H1 (cell line): ENCODE results near the gene SLC8B1. TPM values are rescaled to one million over a fixed set of nuclear protein-coding genes. Genes with fewer than 3 reads are reported as not detected.

Source experiments
- CTCF ChIA-PET: fragments of 300-600 bp; sonication (Branson Sonifier 250); formaldehyde crosslinking; loops from one replicate; lab custom pipeline; 2021; ENCODE audit not compliant: partially characterized antibody; lab: Charles Lee
- POLR2A ChIA-PET: fragments of 300-600 bp; sonication (Branson Sonifier 250); formaldehyde crosslinking; loops from one replicate; lab custom pipeline; 2021; ENCODE audit warnings: inconsistent platforms; ENCODE audit not compliant: partially characterized antibody; lab: Charles Lee
- DNase-seq, 2 experiments: peaks; one replicate each; pipeline versions ENCODE4 v3.0.0 to v3.0.0-alpha.2; 2010 to 2022; ENCODE audit warnings: low spot score in 2 of 2, low read depth in 1 of 2, mixed read lengths in 1 of 2
- FAIRE-seq: peaks from 2 replicates; lab custom pipeline; 2011; peaks lifted over from hg19 to GRCh38; lab: Jason Lieb, UNC
- H2AFZ ChIP-seq: 2 replicates; pipeline ENCODE4 v1.8.1; 2012; ENCODE audit warnings: low read length, inconsistent platforms
- H2AK5ac ChIP-seq: 2 replicates; pipeline ENCODE4 v1.6.1; 2013; ENCODE audit warnings: low read depth, low read length
- H2BK120ac ChIP-seq: replicated peaks from 2 replicates; pipeline ENCODE3; 2013; ENCODE audit warnings: low read depth, low read length, inconsistent platforms
- H2BK12ac ChIP-seq: 2 replicates; pipeline ENCODE4 v1.6.1; 2013; ENCODE audit warnings: low read depth, low read length
- H2BK15ac ChIP-seq: 2 replicates; pipeline ENCODE4 v1.6.1; 2013; ENCODE audit warnings: low read length
- H2BK20ac ChIP-seq: 2 replicates; pipeline ENCODE4 v1.6.1; 2013; ENCODE audit warnings: low read length
- H2BK5ac ChIP-seq: 2 replicates; pipeline ENCODE4 v1.6.1; 2013; ENCODE audit warnings: low read depth, low read length
- H3K14ac ChIP-seq: 2 replicates; pipeline ENCODE4 v1.6.1; 2013; ENCODE audit warnings: inconsistent platforms; ENCODE audit not compliant: insufficient read length
- H3K18ac ChIP-seq: 2 replicates; pipeline ENCODE4 v1.6.1; 2013; ENCODE audit warnings: low read length; ENCODE audit errors: extremely low read depth
- H3K23ac ChIP-seq: 2 replicates; pipeline ENCODE4 v1.6.1; 2013; ENCODE audit warnings: inconsistent platforms; ENCODE audit not compliant: insufficient read length
- H3K23me2 ChIP-seq: 2 replicates; pipeline ENCODE4 v1.6.1; 2013; ENCODE audit warnings: low read depth, low read length
- H3K27ac ChIP-seq: 2 replicates; pipeline ENCODE4 v1.6.1; 2011; ENCODE audit warnings: low read depth, low read length, inconsistent platforms
- H3K27me3 ChIP-seq, 4 experiments: replicated peaks in 1 of 4; 1 replicate in 1 of 4; 2 replicates in 3 of 4; pipeline versions ENCODE4 v1.6.1 to v1.8.1; 2011 to 2013; ENCODE audit warnings: low read length in 3 of 4, mild to moderate bottlenecking in 3 of 4, inconsistent platforms in 2 of 4, mixed read lengths in 2 of 4, moderate library complexity in 1 of 4; ENCODE audit not compliant: control insufficient read depth in 3 of 4, insufficient read depth in 3 of 4; ENCODE audit errors: extremely low read depth in 1 of 4
- H3K36me3 ChIP-seq, 4 experiments: 2 replicates each; pipeline versions ENCODE4 v1.6.1 to v1.8.1; 2011 to 2013; ENCODE audit warnings: mild to moderate bottlenecking in 4 of 4, low read length in 3 of 4, moderate library complexity in 2 of 4, control low read depth in 1 of 4, inconsistent platforms in 1 of 4; ENCODE audit not compliant: insufficient read depth in 4 of 4, control insufficient read depth in 2 of 4
- H3K4ac ChIP-seq: replicated peaks from 2 replicates; pipeline ENCODE3; 2013; ENCODE audit warnings: low read length, low read depth, mixed read lengths, inconsistent platforms; ENCODE audit not compliant: insufficient read length
- H3K4me1 ChIP-seq, 4 experiments: replicated peaks in 1 of 4; 1 replicate in 1 of 4; 2 replicates in 3 of 4; pipeline versions ENCODE4 v1.6.1 to v1.8.1; 2011 to 2013; ENCODE audit warnings: low read length in 3 of 4, inconsistent platforms in 2 of 4, mixed read lengths in 1 of 4; ENCODE audit not compliant: insufficient read depth in 4 of 4, control insufficient read depth in 3 of 4
- H3K4me2 ChIP-seq, 2 experiments: 2 replicates each; pipeline versions ENCODE4 v1.6.1 to v1.8.1; 2011 to 2013; ENCODE audit warnings: low read depth in 2 of 2, low read length in 2 of 2, control low read depth in 1 of 2, inconsistent platforms in 1 of 2, mild to moderate bottlenecking in 1 of 2; ENCODE audit not compliant: insufficient read depth in 1 of 2
- H3K4me3 ChIP-seq, 4 experiments: fragments of 200-600, 300-600 bp in 1 of 4; sonication (generic), shearing (Covaris generic), sonication (Bioruptor Twin) in 1 of 4; 2 replicates each; pipeline versions ENCODE4 v1.5.1 to v1.8.1; 2011 to 2016; ENCODE audit warnings: low read length in 4 of 4, low read depth in 3 of 4, control low read depth in 2 of 4, inconsistent platforms in 2 of 4, mild to moderate bottlenecking in 2 of 4, mixed read lengths in 1 of 4, moderate library complexity in 1 of 4; ENCODE audit not compliant: insufficient read depth in 2 of 4; ENCODE audit errors: extremely low read depth in 1 of 4
- H3K56ac ChIP-seq: replicated peaks from 2 replicates; pipeline ENCODE3; 2013; ENCODE audit warnings: low read depth, mild to moderate bottlenecking, mixed read lengths, low read length, inconsistent platforms; ENCODE audit not compliant: insufficient read length
- H3K79me1 ChIP-seq: 2 replicates; pipeline ENCODE4 v1.6.1; 2013; ENCODE audit warnings: low read depth, low read length, control low read depth
- H3K79me2 ChIP-seq, 2 experiments: 2 replicates each; pipeline versions ENCODE4 v1.6.1 to v1.8.1; 2012 to 2013; ENCODE audit warnings: low read length in 2 of 2, mild to moderate bottlenecking in 2 of 2, inconsistent platforms in 1 of 2; ENCODE audit not compliant: insufficient read depth in 2 of 2, control insufficient read depth in 1 of 2
- H3K9ac ChIP-seq, 4 experiments: replicated peaks in 1 of 4; 1 replicate in 1 of 4; 2 replicates in 3 of 4; pipeline versions ENCODE4 v1.6.1 to v1.8.1; 2011 to 2013; ENCODE audit warnings: low read depth in 3 of 4, low read length in 3 of 4, control low read depth in 2 of 4, mild to moderate bottlenecking in 2 of 4, moderate library complexity in 2 of 4, inconsistent platforms in 1 of 4; ENCODE audit errors: extremely low read depth in 1 of 4
- H3K9me3 ChIP-seq, 2 experiments: 2 replicates each; pipeline versions ENCODE4 v1.6.1 to v1.8.1; 2012 to 2013; ENCODE audit warnings: mild to moderate bottlenecking in 2 of 2, moderate library complexity in 2 of 2, control low read depth in 1 of 2, inconsistent platforms in 1 of 2, low read depth in 1 of 2, low read length in 1 of 2, mixed read lengths in 1 of 2; ENCODE audit not compliant: insufficient read depth in 2 of 2
- H4K20me1 ChIP-seq, 2 experiments: replicated peaks in 1 of 2; 2 replicates each; pipeline versions ENCODE3 to v1.8.1; 2011 to 2013; ENCODE audit warnings: inconsistent platforms in 2 of 2, low read length in 2 of 2, mild to moderate bottlenecking in 1 of 2; ENCODE audit not compliant: insufficient read depth in 2 of 2, control insufficient read depth in 1 of 2
- H4K5ac ChIP-seq: 2 replicates; pipeline ENCODE4 v1.6.1; 2013; ENCODE audit warnings: low read length, low read depth, mixed read lengths, inconsistent platforms; ENCODE audit not compliant: insufficient read length
- H4K8ac ChIP-seq: 2 replicates; pipeline ENCODE4 v1.8.0; 2013; ENCODE audit warnings: mild to moderate bottlenecking, moderate library complexity, low read length, inconsistent platforms; ENCODE audit not compliant: insufficient read depth; ENCODE audit errors: extremely low read depth
- H4K91ac ChIP-seq: replicated peaks from 2 replicates; pipeline ENCODE3; 2013; ENCODE audit warnings: low read length, mixed read lengths, inconsistent platforms; ENCODE audit not compliant: insufficient read length
- CBX5 ChIP-seq: fragments of 300-800, 300-1000 bp; sonication (generic); IDR thresholded peaks from 2 replicates; pipeline ENCODE4 v1.7.1; 2016; ENCODE audit warnings: antibody characterized with exemption, low read length, low read depth
- WGBS, 2 experiments: shearing (Covaris generic) in 1 of 2; methylation state at CpG; one replicate each; pipeline versions ENCODE4 v1.1.6 to v1.1.7; 2013 to 2015; ENCODE audit warnings: low lambda C conversion rate in 2 of 2, mixed read lengths in 2 of 2, inconsistent platforms in 1 of 2, low coverage in 1 of 2, missing lambda C conversion rate in 1 of 2; ENCODE audit not compliant: insufficient replicate concordance in 2 of 2, insufficient coverage in 1 of 2, insufficient read length in 1 of 2; ENCODE audit errors: extremely low coverage in 1 of 2, missing lambda C conversion rate in 1 of 2; 5-methylcytosine and 5-hydroxymethylcytosine counted together
- polyA plus RNA-seq, 7 experiments: library from polyadenylated mRNA; depleted of rRNA in 3 of 7; stranded (reverse) in 5 of 7; unstranded in 2 of 7; fragments of >200 nt in 5 of 7; fragments of 200-250 nt in 2 of 7; gene quantifications; 1 replicate in 5 of 7; 2 replicates in 1 of 7; 4 replicates in 1 of 7; pipeline versions ENCODE4 v1.2.1 to v1.2.3, GENCODE V29; 2011 to 2013; ENCODE audit warnings: missing spikeins in 2 of 7, mixed read lengths in 2 of 7
- total RNA-seq: library from RNA; stranded (reverse); fragmentation: NEBNext Ultra II Directional; extraction: Animal tissue kit (Norgen Biotek cat#: 25700); gene quantifications from 2 replicates; pipeline ENCODE4 v1.2.1, GENCODE V29; 2021

SLC8B1 gene
- total and polyA plus RNA-seq, 2 of the 8 experiments (the other 6 are each of a cell fraction or from before 2014, with no cell fraction given) = 11.2 to 19.1 TPM

DNA sequence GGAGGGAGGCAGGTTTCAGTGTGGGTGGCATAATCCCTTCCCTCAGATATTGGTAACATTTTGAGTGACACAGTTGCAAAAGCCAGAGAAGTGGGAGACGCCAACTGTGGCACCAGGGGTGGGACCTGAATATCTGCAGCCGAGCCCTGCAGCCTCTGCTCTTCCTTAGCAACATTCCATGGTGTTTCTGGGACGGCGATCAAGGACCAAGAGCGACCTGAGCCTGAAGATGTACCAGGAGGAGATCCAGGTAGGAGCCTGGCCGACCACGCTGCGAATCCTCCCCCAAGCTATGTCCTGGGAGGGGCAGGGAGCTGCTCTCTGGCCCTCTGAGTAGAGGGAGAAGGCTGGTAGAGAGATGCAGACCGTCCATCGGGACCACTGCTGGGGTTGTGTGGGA is 41.8 kb downstream of the SLC8B1 start:
- Histone ChIP-seq H2BK12ac (no peak overlapping the region), H4K5ac (no peak overlapping the region), H3K4me1 (no peaks in the 10 kb centered on the region), H3K4ac (no peak overlapping the region), H4K8ac (no peak overlapping the region; the same call in 1 of the 2 replicates), H4K91ac (no peak overlapping the region), H3K4me3 (no peak overlapping the region), H3K27me3 (no peaks in the 10 kb centered on the region), H2BK20ac (no peak overlapping the region), H2BK120ac (no peak overlapping the region), H3K18ac (no peak overlapping the region), H4K20me1 (peaks cover 0 to 2% of the 10 kb centered on the region in 2 experiments), H3K79me2 (no peaks in the 10 kb centered on the region), H3K23ac (no peak overlapping the region), H3K9me3 (no peaks in the 10 kb centered on the region), H3K14ac (no peak overlapping the region), H2BK5ac (no peak overlapping the region), H3K56ac (no peak overlapping the region), H2AFZ (no peak overlapping the region), H3K36me3 (peaks cover 0 to 3% (median 0%) of the 10 kb centered on the region in 4 experiments; a peak in 2 of 8 replicates), H2AK5ac (no peak overlapping the region), H3K79me1 (no peaks in the 10 kb centered on the region), H3K9ac (no peak overlapping the region), H2BK15ac (no peak overlapping the region), H3K23me2 (no peaks in the 10 kb centered on the region), H3K4me2 (no peak overlapping the region), H3K27ac (no peak overlapping the region)
- ChIA-PET CTCF (interaction anchor here (1.3 kb wide), 1 partner anchor 43 kb away, joined by 4 read pairs; no protein-coding TSS in a partner anchor), POLR2A (interaction anchor here (1.0 kb wide), 1 partner anchor 72 kb away, joined by 3 read pairs; the partner anchor contains the start of gene TPCN1)
- DNase-seq = no peak
- WGBS, 2 experiments = 94% methylated on average over 10 of the region's 10 CpGs; no CpG with 5 or more reads in 1 of the 2 experiments
- FAIRE-seq = no peak
- TF ChIP-seq CBX5 = no peak
